Tongue (tissue), 2 donors: ENCODE measurements around the gene CHSY3. TPM values are rescaled to one million over a fixed set of nuclear protein-coding genes. Genes with fewer than 3 reads are reported as not detected.

ENCODE experiments used
- DNase-seq: peaks from one replicate; pipeline ENCODE4 v3.0.0-alpha.2; 2015
- total RNA-seq: library from RNA; depleted of rRNA; stranded (reverse); fragments of >200 nt; gene quantifications from one replicate; pipeline ENCODE4 v1.2.3, GENCODE V29; 2014

CHSY3 gene
- total RNA-seq, 1 donor from 2014 or later = 7.6 TPM

DNA sequence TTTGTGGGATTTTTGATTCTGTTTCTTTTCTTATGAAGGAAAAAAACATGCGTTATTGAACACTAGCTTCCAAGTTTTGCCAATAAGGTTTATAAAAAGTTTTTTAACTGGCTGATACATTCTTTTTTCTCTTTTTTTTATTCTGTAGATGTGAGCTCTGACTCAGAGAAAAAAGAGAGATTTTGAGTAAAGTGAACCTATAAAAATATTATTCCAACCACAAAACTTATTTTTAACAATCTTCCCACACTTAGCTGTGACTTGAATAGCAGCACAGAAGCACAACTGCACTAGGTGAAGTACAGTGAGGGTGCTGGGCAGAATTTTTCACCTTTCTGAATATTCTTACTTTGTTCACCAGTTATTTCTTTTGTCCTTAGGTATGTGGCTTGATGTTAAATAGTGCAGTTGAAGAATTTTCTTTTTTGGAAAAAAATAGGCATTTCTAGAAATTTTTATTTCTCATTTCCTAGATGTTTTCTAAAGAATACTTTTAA is 41.6 kb downstream of the CHSY3 start:
- no peak for DNase-seq

DNA sequence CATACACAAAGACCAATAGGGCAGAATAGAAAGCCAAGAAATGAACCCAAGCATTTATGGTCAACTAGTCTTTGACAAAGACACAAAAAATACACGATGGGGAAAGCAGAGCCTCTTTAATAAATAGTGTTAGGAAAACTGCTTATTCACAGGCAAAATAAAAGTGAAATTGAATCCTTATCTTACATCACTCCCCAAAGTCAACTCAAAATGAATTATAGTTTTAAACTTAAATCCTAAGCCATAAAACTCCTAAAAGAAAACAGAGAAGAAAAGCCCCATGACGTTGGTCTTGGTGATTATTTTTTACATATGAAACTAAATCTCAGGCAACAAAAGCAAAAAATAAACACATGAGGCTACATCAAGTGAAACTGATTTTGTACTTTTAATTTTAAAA is 46.8 kb downstream of the CHSY3 start:
- DNase-seq = no peak

DNA sequence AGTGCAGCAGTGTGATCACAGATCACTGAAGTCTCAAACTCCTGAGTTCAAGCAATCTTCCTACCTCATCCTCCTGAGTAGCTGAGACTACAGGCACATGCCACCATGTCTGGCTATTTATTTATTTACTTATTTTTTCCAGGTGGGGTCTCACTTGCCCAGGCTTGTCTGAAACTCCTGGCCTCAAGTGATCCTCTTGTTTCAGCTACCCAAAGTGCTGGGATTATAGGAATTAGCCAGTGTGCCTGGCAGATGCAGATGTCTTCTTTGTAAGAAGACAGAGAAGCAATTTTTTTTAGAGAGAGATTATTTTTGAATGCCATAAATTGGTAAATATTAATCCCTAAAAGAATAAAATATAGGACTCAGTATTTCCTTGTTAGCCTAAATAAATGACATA is 54.3 kb downstream of the CHSY3 start:
- DNase-seq = no peak

DNA sequence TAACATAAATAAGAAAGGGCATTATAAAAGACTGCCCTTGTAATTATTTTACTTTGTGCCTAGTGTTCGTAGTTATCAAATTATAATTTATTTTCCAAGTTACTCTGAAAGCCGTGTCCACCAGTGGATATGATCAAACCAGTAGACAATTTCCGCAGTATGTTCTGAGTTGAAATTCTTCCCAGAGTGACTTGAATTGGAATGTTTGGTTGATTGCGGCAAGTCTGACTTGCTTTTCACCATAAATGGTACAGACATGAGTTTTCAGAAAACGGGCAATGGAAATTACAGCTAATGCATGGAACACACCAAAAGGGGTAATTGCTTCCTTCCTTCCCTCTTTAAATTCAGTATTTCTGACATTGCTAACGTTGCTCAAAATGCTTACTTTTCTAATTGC is 56.6 kb downstream of the CHSY3 start:
- DNase-seq = no peak

DNA sequence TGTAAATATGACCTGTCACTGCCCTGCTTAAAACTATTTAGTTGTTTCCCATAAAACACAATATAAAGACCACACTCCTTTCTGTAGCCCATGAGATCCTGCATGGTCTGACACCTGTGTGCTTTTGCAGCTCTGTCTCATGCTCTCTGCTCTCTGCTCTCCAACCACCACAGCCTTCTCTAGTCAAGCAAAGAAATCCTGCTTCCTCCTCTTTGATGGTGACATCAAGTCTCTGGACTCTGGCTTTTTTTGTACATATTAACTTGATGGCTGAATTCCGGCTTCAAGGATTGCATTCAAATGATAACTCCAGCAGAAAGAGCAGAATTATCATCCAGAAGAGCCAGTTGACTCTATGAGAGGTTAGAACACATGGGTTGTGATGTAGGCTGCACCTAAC is 58.2 kb downstream of the CHSY3 start:
- no peak for DNase-seq

DNA sequence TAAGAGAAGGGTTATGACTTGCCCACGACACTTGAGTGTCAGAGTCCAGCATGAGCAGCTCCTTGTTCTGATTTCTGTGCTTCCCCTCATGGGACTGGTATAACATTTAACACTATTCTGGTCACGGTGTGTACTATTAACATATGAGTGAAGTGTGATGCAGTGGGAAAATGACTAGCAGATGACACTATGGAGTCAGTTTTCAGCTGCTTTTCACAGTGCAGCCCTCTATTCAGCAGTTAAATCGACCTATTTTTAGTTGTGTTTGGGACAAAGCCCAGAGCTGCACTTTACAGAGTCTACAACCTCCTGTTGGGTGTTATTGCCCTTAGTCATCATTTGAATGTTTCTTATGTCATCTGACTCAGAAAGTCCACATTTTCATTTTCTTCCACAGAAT is 59.1 kb downstream of the CHSY3 start:
- peak; percentile 35 for DNase-seq

DNA sequence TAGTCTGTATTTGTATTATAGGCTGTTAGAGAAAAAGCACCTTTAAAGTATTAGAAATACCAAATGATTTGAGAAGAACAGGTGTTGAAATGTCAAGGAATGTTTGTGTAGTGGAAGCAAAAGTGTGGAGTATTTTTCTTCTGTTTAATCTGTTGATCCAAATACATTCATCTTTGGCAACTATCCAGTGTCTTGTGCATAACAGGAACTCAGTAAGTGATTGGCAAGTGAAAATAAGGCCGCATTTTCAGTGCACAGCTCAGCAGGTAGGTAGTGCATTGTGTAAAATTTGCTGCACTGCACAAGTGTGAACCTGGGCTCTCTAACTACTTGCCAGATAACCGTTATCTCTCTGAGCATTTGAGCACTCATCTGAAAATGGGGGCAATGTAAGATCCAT is 61.8 kb downstream of the CHSY3 start:
- no peak for DNase-seq

DNA sequence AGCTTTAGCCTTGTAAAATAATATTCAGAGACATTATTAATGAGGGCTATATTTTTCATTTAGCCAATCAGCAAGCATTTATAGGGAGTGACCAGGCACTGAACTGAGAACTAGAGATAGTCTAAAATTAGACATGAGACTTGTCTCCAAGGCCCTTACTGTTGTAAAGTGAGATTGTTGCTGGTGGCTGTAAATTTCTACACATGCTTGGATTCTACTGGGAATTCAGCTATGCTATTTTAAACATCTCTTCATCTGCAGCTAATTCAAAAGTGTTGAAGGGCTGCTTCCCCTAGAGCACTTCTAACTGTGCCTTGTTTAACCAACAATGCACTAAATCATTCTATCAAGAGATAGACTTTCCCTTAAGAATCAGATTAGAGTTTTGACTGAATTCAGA is 67.4 kb downstream of the CHSY3 start:
- DNase-seq = peak; percentile 13

DNA sequence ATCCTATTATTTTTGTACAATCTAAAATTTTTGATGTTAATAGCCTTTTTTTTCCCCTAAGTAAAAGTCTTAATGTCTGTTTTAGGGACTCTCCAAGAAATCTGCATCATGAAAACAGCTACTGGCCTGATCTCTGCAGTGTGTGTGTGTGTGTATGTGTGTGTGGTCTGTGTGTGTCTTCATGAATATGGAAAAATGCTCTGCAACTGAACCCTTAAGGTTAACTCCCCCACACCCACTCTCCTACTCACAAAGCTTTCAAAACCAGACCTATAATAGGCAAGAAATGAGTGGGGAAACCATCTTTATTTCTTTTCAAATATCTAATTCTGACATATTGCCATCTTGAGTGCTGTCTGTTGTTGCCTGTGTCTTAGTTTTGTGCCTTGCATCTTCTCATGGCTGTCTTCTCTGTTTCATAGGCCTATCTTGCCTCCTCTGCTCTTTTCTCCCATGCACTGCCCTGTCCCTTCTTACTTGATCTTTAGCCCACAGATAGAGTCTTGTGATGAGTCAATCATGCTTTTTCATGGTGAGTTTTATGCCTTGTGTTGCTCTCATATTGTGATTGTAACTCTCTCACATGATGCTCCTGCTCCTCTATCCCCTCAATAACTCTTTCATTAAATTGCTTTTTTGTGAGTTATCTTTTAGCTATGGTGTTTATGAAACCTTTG is 68.3 kb downstream of the CHSY3 start:
- no peak for DNase-seq

DNA sequence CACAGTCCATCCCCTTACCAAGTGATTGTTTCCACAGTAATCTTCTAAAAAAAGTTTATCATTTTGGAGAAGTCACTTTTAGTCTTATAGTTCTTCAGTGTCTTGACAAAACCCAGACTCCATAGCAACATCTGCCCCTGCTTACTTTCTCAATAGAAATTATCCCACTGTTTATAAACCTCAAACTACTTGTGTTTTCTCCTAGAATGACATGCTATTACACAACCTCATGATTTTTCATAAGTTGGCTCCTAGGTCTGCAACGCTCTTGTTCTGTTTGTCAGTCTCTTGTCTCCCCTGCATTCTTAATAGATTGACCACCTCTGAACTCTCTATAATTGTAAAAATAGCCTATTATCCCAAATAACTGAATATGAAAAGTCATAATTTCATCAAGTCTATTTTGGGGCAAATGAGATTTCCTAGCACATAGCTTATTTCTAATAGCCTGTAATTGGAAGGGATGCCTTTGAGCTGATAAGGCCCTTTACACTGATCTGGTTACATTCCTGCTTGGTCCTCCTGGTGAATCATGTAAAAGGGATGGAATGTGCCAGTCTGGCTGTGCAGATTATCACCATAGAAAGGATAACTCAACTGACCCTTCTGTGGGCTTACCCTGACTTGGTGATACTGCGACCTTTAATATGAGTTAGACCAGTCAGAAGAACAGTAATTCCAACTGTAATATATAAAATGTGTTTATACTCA is 69.6 kb downstream of the CHSY3 start:
- no peak for DNase-seq

DNA sequence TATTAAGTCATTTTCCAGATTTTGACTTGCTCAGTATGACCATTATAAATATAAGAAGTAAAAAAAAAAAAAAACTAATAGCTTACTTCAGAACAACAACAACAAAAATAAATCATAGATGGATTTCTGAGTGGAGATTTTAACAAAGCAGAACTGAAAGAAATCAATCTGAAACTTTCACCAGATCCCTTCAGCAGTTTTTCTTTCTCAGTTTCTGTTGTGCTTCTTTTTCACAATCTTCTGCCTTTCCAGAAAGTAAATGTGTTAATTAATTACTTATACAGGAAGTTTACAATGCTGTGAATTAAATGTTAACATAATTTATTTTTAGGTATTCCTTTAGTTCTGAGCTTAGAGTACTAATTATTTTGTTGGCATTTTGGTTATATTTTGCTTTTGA is 73.5 kb downstream of the CHSY3 start:
- no peak for DNase-seq

DNA sequence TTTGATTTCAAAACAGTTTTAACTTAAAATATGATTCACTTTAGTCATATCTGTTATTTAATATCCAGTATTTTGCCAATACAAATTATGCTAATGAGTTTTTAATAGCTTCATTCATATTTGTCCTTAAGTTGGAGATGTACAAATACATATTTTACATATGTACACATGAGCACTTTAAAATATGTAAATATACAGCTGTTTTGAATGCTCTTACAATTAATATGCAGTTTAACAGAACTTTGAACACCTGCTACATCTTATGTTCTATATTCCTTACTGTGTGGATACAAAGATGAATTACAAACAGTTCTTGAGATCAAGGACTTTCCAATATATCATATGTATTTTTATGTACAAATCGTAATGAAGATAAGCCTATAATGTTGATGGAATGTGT is 74.0 kb downstream of the CHSY3 start:
- no peak for DNase-seq

DNA sequence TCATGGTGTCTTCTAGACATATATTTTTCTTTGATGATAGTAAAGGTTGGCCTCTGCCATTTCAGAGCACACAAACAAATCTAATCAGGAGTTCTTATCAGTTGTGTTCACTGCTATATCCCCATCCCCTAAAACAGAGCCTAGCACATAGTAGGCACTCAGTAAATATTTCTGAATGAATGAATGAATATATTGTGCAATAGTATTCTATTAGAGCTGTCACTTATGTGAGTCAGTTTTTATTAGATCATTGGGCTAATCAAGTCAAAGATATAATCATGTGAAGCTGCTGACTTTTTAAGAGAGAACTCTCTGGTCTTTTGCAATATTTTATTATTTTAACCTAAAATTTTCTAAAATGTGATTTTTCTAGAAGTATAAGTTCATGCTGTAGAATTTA is 84.2 kb downstream of the CHSY3 start:
- DNase-seq = no peak

DNA sequence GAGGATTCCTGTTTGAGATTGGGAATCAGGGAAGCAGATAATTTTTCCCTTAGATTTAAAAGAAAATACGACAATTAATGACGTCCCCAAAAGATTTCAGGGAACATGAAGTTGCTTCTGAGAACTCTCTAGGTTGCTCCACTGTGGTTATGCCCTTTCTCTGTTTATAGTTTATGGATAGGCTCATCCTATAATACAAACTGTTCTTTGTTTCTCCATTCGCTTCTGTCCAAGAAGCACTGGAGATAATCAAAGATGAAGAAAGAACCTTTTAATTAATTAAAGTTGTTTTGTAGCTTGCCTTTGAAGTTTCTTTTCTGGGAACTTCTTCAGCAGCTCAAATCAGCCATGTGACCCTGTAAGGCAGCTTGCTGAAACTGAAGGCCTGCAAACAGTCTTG is 87.5 kb downstream of the CHSY3 start:
- no peak for DNase-seq

DNA sequence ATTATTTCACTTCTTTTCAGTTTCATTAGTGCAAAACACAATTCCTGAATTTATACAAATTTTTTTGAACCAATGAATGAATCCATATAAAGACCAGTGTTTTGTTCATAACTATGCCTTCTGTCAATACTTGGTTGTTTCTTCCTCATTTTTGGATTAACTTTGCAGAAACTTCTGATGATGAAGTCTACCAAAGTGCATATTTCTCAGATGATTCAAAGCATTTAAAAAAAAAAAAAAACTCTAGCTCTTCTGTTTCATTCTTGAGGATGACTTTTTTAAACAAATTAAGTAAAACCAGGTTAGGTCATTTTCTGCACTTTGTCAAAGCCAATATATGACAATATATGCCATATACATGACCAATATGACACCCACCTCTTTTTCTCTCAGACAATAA is 92.6 kb downstream of the CHSY3 start:
- no peak for DNase-seq

DNA sequence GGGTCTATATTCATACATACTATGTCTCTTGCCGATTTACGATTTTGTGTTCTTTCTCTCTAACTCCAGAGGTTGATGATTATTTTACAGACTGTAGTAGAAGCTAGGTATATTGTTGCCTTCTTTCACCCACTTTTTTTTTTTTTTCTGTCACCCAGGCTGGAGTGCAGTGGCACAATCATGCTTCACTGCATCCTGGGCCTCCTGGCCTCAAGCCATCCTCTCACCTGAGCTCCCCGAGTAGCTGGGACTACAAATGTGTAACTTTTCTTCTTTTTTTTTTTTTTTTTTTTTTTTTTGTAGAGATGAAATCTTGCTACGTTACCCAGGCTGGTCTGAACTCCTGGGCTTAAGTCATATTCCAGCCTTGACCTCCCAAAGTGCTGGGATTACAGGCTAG is 96.2 kb downstream of the CHSY3 start:
- no peak for DNase-seq

DNA sequence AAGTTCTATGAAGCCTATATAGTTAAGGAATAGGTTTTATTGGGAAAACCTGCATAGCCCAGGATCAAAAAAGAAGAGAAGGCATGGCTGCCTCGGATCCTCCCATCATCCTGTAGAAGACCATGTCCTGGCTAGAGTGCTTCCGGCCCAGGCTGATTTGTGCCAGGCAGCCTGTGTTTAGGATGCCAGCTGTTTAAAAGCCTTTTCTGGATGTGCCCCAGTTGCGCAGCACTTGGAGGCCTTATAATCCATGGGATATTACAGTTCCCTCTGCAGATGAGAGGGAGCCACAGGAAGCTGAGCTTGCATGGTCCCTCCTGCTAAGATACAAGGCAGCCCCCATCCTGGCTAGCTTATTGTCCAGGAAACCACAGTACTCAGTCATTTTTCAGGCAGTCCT is 97.9 kb downstream of the CHSY3 start:
- no peak for DNase-seq

DNA sequence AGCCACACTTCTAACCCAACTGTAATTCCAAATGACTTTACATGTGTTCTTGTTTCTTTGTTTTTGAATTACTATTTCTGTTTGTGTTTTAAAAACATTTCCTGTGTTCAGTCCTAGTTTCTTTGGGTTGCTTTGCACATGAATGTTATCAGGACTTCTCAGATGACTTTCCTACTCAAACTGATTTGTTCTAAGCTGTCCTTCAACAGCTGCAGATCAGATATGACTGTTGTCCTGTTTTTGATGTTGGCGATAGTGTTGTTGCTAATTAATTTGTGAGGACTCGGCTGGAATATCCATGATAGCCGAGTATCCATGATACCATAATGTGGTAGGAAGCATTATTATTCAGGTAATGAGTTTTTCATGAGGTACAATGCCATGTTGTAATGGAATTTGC is 98.6 kb downstream of the CHSY3 start:
- no peak for DNase-seq

DNA sequence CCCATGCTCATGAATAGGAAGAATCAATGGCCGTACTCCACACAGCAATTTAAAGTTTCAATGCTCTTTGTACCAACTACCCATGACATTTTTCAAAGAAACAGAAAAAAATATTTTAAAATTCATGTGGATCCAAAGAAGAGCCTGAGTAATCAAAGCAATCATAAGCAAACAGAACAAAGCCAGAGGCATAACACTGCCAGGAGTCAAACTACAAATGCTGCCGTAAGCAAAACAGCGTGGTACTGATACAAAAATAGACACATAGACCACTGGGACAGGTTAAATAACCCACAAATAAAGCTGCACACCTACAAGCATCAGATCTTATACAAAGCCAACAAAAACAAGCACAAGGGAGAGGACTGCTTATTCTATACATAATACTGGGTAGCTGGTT is 107.7 kb downstream of the CHSY3 start:
- DNase-seq = no peak

DNA sequence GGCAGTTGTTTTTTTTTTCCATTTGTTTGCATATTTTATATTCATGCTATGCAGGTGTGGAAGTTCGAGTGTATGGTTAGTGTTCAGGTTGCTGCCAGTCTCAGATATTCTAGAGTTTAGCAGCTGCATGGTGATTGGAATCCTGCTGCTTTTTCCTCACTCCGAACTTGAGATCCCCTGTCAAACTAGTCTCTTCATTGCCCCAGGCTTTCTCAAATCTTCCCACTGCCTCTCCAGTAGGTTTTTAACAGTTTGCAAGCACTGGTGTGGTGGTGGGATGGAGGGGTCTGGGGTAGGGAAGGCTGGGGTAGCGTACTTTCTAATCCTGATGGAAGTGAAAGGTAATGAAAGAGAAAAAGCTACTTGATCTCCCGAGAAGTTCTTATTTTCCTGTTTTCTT is 112.9 kb downstream of the CHSY3 start:
- no peak for DNase-seq

DNA sequence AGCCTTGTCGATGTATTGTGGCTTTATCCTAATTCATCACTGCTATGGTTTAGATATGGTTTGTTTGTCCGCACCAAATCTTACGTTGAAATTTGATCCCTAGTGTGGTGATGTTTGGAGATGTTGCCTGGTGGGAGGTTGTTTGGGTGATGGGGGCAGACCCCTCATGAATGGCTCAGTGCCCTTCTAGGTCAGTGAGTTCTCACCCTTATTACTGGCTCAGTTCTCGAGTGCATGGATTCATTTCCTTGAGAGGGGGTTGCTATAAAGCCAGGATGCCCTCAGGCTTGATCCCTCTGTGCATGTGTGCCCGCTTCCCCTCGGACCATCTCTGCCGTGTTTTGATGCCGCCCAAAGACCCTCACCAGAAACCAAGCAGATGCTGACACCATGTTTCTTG is 114.4 kb downstream of the CHSY3 start:
- no peak for DNase-seq

DNA sequence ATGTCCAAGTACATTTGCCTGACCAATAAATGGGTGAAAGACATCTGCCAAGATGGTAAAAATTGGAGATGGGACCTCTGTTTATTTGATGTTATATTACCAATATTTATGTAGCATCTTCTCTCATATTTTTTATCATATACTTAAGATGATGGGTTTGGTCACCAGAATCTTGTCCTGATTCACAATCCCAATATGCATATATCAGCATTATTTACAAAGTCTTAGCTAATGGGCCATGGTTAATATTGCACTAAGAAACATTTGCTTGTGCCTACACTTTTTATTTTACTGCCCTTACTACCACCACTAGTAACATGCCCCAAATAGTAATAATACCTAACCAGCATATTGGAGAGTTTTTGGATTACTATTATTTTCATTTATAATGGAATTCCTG is 116.7 kb downstream of the CHSY3 start:
- no peak for DNase-seq

DNA sequence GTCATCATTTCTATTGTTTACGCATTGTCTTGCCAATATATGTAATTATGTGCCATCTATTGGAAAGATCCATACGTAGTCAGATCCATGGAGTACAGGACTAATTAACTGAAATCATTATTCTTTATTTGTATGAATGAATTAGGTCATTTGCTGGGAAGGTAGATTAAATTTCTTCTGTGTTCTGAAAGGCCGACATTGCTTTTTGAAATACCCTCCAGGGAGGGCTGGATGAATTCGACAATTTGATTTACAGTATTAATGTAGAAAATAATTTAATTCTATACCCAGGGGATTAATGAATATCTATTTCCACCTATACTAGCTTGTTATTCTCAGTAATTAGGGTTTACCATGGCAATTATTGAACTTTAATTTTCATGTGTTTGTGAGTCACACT is 117.6 kb downstream of the CHSY3 start:
- no peak for DNase-seq

DNA sequence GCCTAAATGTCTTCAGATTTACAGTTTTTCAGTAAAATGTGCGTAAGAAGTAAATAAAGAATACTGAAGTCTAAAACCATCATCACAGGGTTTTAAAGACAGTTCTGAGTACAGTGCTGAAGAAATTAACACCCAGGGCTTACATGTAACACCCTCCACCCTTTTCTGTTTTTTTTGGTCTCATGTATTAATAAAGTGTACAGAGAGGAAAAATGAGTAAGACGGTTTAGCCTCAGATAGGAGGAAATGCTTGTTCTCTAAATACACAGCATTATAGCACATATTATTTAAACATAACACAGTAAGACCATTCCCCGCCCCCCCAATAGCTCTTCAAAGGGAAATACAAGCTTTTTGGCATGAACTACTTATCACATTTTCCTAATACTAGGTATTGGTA is 119.3 kb downstream of the CHSY3 start:
- no peak for DNase-seq
